Caco-2 (cell line): ENCODE measurements around the gene VAC14. TPM values are rescaled to one million over a fixed set of nuclear protein-coding genes. Genes with fewer than 3 reads are reported as not detected.

Source experiments
- BruUV-seq: library from RNA; stranded (reverse); fragments of 400-500 nt; replicated peaks from 2 replicates; lab custom pipeline; 2021; lab: Mats Ljungman, UMichigan
- CTCF ChIA-PET: fragments of 300-600 bp; sonication (Branson Sonifier 250); formaldehyde crosslinking; loops from one replicate; lab custom pipeline; 2022; ENCODE audit warnings: antibody characterized with exemption; lab: Charles Lee
- POLR2A ChIA-PET: fragments of 300-600 bp; sonication (Branson Sonifier 250); formaldehyde crosslinking; loops from one replicate; lab custom pipeline; 2022; ENCODE audit warnings: antibody characterized with exemption; lab: Charles Lee
- DNase-seq, 2 experiments: peaks; one replicate each; pipeline versions ENCODE4 v3.0.0 to v3.0.0-alpha.2; 2020 to 2022
- H3K27me3 ChIP-seq: replicated peaks from 2 replicates; pipeline ENCODE4 v1.6.0; 2011; ENCODE audit warnings: low read length; ENCODE audit not compliant: control insufficient read depth, insufficient read depth
- H3K36me3 ChIP-seq: 2 replicates; pipeline ENCODE4 v1.5.1; 2011; ENCODE audit warnings: low read length; ENCODE audit not compliant: control insufficient read depth, insufficient read depth
- H3K4me1 ChIP-seq: fragments of 250-450 bp; sonication (Bioruptor Pico); 2 replicates; pipeline ENCODE4 v1.5.1; 2020; ENCODE audit warnings: mild to moderate bottlenecking
- H3K4me3 ChIP-seq: 2 replicates; pipeline ENCODE4 v1.5.1; 2011; ENCODE audit warnings: low read depth, mild to moderate bottlenecking, control low read depth, low read length
- H3K9me3 ChIP-seq: fragments of 250-450 bp; sonication (Bioruptor Pico); 2 replicates; pipeline ENCODE4 v1.5.1; 2020; ENCODE audit warnings: mild to moderate bottlenecking, moderate library complexity
- H3K27ac Mint-ChIP-seq: one replicate; pipeline ENCODE4 v1.8.0; 2022; ENCODE audit warnings: mixed read lengths; ENCODE audit not compliant: unreplicated experiment
- H3K27me3 Mint-ChIP-seq: one replicate; pipeline ENCODE4 v1.8.0; 2022; ENCODE audit warnings: mixed read lengths; ENCODE audit not compliant: insufficient read depth, unreplicated experiment
- H3K36me3 Mint-ChIP-seq: one replicate; pipeline ENCODE4 v1.8.0; 2022; ENCODE audit warnings: mild to moderate bottlenecking, mixed read lengths; ENCODE audit not compliant: insufficient read depth, unreplicated experiment
- H3K4me1 Mint-ChIP-seq: one replicate; pipeline ENCODE4 v1.8.0; 2022; ENCODE audit warnings: low read depth, mixed read lengths; ENCODE audit not compliant: unreplicated experiment
- H3K4me3 Mint-ChIP-seq: one replicate; pipeline ENCODE4 v1.8.0; 2022; ENCODE audit warnings: mild to moderate bottlenecking, moderate library complexity, mixed read lengths; ENCODE audit not compliant: unreplicated experiment
- H3K9me3 Mint-ChIP-seq: one replicate; pipeline ENCODE4 v1.8.0; 2022; ENCODE audit warnings: mixed read lengths; ENCODE audit not compliant: unreplicated experiment
- CTCF ChIP-seq, 2 experiments: fragments of 200-600 bp in 1 of 2; IDR thresholded peaks; 1 replicate in 1 of 2; 2 replicates in 1 of 2; pipeline versions ENCODE4 v1.5.1 to v1.8.0; 2011 to 2022; ENCODE audit warnings: antibody characterized with exemption in 1 of 2, control low read depth in 1 of 2, inconsistent platforms in 1 of 2, low read depth in 1 of 2, low read length in 1 of 2, mild to moderate bottlenecking in 1 of 2, moderate library complexity in 1 of 2; ENCODE audit not compliant: insufficient read depth in 1 of 2, severe bottlenecking in 1 of 2, unreplicated experiment in 1 of 2
- intact Hi-C: fragments of 100-400 bp; cut with micrococcal nuclease; formaldehyde crosslinking; loops from one replicate; pipeline ENCODE4 v1.10.0; 2022; ENCODE audit not compliant: unreplicated experiment
- total RNA-seq: library from RNA; stranded (reverse); gene quantifications from 2 replicates; pipeline ENCODE4 v1.2.3, GENCODE V29; 2022

VAC14 gene
- total RNA-seq, 1 experiment from 2014 or later = 63.5 TPM

DNA sequence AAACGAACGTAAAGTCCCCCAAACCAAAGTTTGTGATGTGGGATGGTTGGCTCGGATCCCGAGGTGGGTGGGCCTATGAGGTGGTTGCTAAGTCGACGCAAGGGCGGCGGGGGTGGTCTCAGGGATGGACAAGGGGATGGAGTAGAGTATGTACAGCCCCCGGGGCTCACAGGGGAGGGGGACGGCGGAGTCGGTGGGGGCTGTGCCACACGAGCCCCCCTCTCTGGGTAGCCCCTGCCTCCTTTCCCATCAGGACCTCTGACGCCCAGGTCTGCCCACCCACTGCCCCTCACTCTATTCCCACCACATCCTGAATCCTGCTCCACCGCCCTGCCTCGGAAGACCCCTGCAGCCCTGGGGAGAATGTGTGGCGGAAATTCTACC, 139.4 kb downstream of the VAC14 start:
- peaks cover 24% of the 10 kb centered on the region for H3K36me3 Mint-ChIP-seq
- Histone ChIP-seq H3K4me1 (no peaks in the 10 kb centered on the region), H3K36me3 (0 out of 2 replicates have a peak, but pooled peaks cover 2% of the 10 kb centered on the region), H3K9me3 (no peaks in the 10 kb centered on the region), H3K27me3 (no peaks in the 10 kb centered on the region), H3K4me3 (no peak overlapping the region)
- H3K27me3 Mint-ChIP-seq = no peaks in the 10 kb centered on the region
- H3K4me3 Mint-ChIP-seq = no peak overlapping the region
- no peak for TF ChIP-seq CTCF (IDR thresholded peaks at IDR 0.05; ENCODE audit: insufficient read depth in 1 of 2, low read depth in 1 of 2, low read length in 1 of 2, severe bottlenecking in 1 of 2, unreplicated experiment in 1 of 2)
- DNase-seq = no peak
- no peaks in the 10 kb centered on the region for H3K4me1 Mint-ChIP-seq
- ChIA-PET CTCF (no interaction called here), POLR2A (no interaction called here)
- intact Hi-C loops = no loop called here
- peaks cover 3% of the 10 kb centered on the region for H3K9me3 Mint-ChIP-seq
- no peak overlapping the region for H3K27ac Mint-ChIP-seq
- no TSS peak for BruUV-seq

DNA sequence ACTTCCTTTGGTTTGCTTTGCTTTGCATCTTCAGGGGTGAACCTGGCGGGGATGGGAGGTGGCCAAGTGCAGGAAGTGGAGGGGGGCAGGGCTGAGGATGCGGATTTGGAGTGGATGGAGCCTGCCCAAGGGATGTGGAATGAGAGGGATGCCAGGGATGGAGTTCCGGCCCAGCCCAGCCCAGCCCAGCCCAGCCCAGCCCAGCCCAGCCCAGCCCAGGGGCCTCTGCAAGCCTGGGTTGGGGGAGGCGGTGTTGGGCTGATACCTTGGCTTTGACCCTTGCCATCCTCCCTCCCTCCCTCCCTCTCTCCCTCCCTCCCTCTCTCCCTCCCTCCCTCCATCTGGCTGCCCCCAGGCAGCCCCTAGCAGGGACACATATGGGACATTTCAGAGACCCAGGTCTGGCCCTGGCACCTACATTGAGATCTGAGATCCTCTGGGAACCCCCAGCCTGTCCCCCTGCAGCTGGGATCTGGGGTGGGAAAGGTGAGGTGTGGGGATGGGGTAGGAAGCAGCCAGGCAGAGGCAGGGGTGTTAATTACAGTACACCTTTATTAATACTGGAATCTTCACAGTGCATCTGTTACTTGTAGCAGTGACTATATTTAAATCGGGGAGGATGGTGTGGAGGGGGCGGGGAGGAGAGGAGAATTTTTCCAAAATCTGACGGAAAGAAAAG, 140.1 kb downstream of the VAC14 start:
- CTCF ChIA-PET = no interaction called here

DNA sequence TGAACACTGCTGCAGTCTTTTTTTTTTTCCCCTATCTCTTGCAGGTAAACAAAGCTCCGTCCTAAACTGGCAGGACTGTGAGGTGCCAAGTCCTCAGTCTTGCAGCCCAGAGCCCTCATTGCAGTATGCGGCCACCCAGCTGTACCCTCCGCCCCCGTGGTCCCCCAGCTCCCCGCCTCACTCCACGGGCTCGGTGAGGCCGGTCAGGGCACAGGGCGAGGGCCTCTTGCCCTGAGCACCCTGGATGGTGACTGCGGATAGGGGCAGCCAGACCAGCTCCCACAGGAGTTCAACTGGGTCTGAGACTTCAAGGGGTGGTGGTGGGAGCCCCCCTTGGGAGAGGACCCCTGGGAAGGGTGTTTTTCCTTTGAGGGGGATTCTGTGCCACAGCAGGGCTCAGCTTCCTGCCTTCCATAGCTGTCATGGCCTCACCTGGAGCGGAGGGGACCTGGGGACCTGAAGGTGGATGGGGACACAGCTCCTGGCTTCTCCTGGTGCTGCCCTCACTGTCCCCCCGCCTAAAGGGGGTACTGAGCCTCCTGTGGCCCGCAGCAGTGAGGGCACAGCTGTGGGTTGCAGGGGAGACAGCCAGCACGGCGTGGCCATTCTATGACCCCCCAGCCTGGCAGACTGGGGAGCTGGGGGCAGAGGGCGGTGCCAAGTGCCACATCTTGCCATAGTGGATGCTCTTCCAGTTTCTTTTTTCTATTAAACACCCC, 140.8 kb downstream of the VAC14 start:
- no peak for DNase-seq
- 0 out of 2 replicates have a peak, but pooled peaks cover 2% of the 10 kb centered on the region for H3K36me3 ChIP-seq
- POLR2A ChIA-PET = no interaction called here
- H3K4me3 ChIP-seq = no peak overlapping the region
- H3K4me1 Mint-ChIP-seq = no peaks in the 10 kb centered on the region
- H3K27me3 Mint-ChIP-seq = no peaks in the 10 kb centered on the region
- no peaks in the 10 kb centered on the region for H3K4me1 ChIP-seq
- no peak for TF ChIP-seq CTCF (IDR thresholded peaks at IDR 0.05; ENCODE audit: insufficient read depth in 1 of 2, low read depth in 1 of 2, low read length in 1 of 2, severe bottlenecking in 1 of 2, unreplicated experiment in 1 of 2)
- H3K9me3 ChIP-seq = no peaks in the 10 kb centered on the region
- peaks cover 10% of the 10 kb centered on the region for H3K36me3 Mint-ChIP-seq
- H3K9me3 Mint-ChIP-seq = no peaks in the 10 kb centered on the region
- no TSS peak for BruUV-seq
- no peaks in the 10 kb centered on the region for H3K27me3 ChIP-seq
- CTCF ChIA-PET = no interaction called here
- no peak overlapping the region for H3K4me3 Mint-ChIP-seq
- H3K27ac Mint-ChIP-seq = no peak overlapping the region
- intact Hi-C loops = no loop called here

More for the DNA sequence above, 140.1 kb downstream of the VAC14 start:
- H3K4me1 Mint-ChIP-seq = no peaks in the 10 kb centered on the region
- Histone ChIP-seq H3K4me1 (no peaks in the 10 kb centered on the region), H3K9me3 (no peaks in the 10 kb centered on the region), H3K4me3 (no peak overlapping the region), H3K36me3 (0 out of 2 replicates have a peak, but pooled peaks cover 2% of the 10 kb centered on the region), H3K27me3 (no peaks in the 10 kb centered on the region)
- no peak overlapping the region for H3K4me3 Mint-ChIP-seq
- POLR2A ChIA-PET = no interaction called here
- no peaks in the 10 kb centered on the region for H3K27me3 Mint-ChIP-seq
- H3K36me3 Mint-ChIP-seq = peaks cover 17% of the 10 kb centered on the region
- no peaks in the 10 kb centered on the region for H3K9me3 Mint-ChIP-seq
- TF ChIP-seq CTCF (IDR thresholded peaks at IDR 0.05; ENCODE audit: insufficient read depth in 1 of 2, low read depth in 1 of 2, low read length in 1 of 2, severe bottlenecking in 1 of 2, unreplicated experiment in 1 of 2) = no peak
- H3K27ac Mint-ChIP-seq = no peak overlapping the region
- BruUV-seq = no TSS peak
- no peak for DNase-seq
- intact Hi-C loops = no loop called here
